NCI-H748 (cell line): ENCODE measurements around the gene SF3A2.

ENCODE experiments used
- DNase-seq: peaks from one replicate; lab custom pipeline; 2025; ENCODE audit not compliant: unreplicated experiment; lab: John Stamatoyannopoulos, UW

Gene SF3A2

GRCh38 chr19:2226051-2226839, 10.4 kb upstream of the SF3A2 start:
- DNase-seq = no peak

DNA sequence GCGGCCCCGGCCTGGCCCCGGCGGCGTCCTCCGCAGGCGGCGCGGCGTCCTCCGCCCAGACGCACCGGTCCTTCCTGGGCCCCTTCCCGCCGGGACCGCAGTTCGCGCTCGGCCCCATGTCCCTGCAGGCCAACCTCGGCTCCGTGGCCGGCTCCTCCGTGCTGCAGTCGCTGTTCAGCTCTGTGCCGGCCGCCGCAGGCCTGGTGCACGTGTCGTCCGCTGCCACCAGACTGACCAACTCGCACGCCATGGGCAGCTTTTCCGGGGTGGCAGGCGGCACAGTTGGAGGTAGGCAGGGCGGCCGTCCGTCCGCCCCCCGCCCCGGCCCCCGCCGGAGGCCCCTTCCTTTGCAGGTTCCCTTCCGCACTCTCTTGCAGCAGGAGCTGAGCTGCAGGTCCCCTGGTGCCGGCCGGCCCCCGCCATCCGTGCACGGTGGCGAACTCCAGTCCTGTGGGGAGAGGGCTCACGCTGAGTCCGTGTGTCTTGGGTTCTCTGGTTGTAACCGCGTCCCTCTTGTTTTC, 9.7 kb upstream of the SF3A2 start:
- DNase-seq = no peak

- DNase-seq = no peak
Observed at GRCh38 chr19:2227415-2228156, 9.0 kb upstream of the SF3A2 start.

DNA sequence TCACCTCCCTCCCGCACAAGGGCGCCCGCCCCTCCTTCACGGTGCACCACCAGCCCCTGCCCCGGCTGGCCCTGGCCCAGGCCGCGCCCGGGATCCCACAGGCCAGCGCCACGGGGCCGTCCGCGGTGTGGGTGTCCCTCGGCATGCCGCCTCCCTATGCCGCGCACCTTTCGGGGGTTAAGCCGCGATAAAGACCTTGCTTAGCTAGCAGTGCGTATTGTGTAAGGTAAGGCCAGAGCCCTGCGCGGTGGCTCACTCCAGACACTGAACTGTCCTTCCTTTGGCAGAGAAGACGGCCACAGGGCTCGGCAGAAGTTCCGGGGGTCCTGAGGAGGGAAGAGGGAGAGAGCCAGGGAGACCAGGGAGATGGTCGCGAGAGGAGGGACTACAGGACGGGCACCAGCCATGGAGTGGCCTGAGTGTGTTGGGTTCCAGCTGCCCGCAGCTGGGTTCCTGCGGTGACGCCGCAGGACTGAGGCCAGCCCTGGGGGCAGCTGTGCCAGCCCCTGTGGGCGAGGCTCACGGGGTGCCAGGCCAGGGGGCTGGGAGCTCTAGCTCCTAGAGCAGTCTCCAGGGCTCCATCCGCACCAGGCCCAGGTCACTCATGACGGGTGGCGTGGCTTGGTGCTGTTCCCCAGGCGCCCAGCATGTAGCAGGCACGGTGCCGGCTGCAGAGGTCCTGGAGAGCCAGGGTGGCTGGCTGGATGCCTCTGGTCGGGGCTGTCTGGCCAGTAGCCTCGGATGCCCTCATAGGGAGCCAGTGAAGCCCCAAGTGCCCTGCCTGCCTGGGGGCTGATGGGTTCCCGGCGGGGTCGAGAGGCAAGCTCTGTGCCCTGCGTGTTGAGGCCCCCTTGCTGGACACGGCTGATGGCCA, 8.2 kb upstream of the SF3A2 start:
- DNase-seq = no peak

DNA sequence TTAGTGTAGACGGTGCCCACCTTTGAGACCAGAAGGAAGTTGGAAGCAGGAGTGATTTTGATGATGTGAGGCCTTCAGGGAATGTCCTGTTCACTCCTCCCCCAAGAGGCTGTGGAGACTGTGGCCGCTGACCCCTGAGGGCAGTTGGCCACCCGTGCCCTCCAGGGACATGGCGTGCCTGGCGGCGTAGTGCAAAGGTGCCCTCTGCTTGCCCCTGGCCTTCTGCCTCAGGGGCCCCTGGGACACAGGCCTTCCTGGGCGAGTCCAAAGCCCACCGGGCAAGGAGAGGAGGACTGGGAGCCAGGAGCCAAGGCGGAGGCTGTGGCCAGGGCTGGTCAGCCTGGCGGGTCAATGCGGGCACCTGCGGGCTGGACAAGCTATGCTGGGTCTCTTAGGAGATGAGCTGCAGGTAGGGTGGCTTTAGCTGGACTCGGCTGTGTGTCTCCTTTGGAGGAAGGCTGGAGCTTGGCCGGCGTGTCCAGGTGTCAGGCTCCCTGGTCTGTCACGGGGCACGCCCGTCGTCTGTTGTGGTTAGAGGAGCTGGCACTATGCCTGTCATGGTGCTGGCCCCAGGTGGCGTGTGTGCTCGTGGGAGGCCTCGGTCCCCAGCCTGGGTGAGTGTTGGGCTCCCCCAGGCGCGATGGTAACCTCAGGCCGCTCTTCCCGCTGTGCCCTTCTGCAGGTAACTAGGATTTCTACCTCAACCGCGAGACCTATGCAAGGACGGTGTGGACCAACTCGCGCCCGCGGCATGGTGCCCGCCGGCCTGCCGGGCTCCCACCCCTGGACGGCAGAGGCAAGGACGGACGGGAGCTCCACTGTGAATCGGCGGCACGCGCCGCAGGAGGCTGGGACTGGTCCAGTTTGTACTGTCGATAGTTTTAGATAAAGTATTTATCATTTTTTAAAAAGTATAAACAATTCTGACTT, 7.3 kb upstream of the SF3A2 start:
- no peak for DNase-seq

DNA sequence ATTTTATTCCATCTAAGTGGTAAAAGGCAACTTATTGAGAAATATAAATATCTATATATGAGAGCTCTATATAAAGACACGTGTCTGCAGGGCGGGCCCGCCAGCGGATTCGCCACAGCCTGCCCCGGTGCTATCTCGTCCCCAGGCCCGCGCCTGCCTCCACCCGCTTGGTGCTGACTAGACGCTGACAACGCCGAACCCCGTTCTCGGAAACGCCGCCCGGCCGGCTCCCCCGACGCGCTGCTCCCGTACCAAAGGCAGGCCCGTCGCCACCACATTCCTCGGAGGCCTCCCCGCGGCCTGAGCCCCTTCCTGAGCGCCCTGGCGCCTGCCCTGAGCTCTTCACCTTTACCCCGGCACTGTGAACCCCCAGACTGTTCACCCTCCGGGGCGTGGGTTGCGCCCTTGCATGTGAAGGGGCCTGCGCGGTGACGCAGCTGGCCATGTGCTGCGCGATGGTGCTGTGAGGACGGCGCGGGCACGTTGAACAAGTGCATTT, 6.5 kb upstream of the SF3A2 start:
- no peak for DNase-seq

DNA sequence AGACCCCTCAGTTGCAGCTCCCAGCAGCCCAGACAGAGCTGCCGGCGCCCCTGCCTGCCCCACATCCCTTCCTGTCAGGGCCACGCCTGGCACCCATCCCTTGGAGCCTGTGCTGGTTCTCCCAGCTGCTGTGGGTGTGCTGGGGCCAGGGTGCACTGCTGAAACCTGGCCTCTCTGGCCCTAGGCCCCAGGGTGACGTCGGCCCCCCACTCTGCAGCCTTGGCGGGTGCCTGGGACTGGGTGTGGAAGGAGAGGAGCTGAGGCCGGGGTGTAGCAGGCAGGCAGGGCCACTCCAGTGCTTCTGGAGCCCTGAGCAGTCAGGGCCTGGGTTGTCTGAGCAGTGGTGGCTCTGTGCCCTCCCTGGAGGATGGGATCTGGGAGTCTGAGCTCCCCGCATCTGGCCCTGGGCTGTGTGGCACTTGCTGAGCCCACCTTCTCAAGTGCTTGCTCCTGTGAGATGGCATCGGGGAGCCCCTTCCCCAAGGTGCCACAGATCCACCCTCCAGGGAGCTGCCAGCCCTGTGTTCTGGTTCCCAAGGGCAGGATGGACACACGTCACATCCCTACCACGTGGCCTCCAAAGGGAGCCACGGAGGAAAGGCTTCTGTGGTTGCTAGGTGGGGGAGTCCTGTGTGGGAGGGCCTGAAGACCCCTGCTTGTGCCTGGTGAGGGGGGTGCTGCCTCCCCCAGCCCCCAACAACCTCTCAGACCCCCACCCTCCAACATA, 5.7 kb upstream of the SF3A2 start:
- DNase-seq = no peak

GRCh38 chr19:2231621-2232221, 4.9 kb upstream of the SF3A2 start:
- no peak for DNase-seq

DNA sequence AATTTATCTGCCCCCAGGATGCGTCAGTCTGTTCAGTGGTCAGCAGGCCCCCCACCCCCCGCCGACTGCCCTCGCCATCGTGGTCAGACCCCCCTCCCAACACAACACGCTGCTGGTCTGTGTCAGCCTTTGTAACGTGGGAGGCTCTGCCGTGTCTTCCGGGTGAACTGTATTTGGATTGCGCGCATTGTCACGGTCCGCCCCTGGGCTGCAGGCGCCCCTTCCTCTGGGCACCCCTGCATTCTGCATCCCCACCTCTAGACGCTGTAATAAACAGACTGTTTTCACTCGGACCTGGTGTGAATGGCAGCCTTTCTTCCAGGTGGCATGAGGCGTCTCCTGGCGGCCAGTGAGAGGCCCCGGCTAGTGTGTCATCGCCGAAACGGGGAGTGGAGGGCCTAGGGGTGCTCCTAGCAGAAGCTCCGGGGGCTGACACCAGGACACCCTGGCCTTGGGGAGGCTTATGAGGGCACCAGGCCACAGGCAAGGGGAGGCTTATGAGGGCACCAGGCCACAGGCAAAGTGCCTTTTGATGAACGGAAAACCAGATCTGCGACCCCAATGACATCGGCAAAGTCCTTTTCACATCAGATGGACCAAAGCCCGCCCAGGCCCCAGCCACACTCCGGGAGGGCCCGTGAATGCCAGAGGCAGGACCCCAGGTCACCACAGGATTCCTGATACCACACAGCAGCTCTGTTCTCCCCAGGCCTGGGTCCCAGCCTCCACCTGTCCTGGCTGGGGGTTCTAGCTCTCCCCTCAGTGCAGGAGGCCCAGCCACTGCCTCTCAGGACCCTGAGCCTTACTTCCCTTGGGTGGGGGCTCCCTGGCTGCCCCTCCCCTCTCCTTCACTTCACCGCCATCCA, 4.1 kb upstream of the SF3A2 start:
- no peak for DNase-seq

- no peak for DNase-seq
Observed at GRCh38 chr19:2233601-2234280, 2.9 kb upstream of the SF3A2 start.

DNA sequence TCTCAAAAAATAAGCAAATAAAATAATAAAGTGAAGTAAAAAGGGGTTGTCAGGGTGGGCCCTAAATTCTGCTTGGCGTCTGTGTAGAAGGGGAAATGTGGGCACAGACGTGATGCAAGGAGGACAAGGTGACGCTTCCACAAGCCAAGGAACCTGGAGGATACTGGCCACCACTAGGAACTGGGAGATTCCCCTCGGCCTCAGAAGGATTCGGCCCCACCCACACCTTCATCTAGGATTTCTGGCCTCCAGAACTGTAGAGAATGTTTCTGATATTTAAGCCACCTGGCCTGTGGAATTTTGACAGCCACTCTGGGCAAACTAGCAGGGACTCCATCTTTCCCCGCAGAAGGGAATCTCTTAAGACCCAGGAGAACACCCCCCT, 1.6 kb upstream of the SF3A2 start:
- no peak for DNase-seq

DNA sequence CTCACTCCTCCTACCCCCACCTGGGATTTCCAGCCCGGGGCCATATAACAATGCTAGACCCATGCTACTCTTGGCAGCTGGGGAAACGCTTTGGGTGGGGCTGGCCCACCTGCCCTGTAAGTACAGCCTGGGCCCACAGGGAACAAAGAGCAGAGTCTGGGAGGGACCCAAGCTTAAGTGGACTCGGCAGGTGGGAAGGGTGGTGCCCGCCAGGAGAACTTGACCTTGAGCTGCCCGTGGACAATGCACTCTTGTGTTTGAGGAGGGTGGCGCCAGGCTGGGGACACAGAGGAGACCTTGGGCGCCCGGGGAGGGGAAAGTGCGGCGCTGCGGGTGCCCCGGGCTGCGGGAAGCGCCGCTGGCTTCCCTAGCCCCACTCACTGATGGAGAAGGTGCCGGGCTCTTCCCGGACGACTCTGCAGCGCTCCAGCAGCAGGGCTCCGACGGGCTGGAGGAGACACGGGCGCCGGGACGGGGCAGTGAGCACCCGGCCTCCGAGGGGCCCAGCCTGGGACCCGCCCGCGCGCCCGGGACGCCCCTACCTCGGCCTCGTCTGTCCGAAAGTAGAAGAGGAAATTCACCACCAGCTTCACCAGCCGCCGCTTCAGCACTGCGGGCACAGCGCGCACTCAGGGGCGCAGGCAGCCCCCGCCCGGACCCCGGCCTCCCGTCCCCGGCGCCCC, 1.1 kb upstream of the SF3A2 start:
- DNase-seq = peak; percentile 88

DNA sequence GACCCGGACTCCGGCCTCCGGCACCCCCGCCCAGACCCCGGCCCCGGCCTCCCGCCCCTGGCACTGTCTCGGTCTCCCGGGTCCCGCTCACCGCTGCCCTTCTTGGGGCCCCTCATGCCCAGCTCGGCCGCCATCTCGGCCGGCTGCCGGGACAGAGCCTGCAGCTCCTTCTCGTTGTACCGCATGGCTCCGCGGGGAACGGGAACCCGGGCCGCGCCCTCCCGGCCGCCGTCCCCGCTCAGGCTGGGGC, 635 bp upstream of the SF3A2 start:
- no peak for DNase-seq

GRCh38 chr19:2237051-2237868, 636 bp downstream of the SF3A2 start:
- no peak for DNase-seq

DNA sequence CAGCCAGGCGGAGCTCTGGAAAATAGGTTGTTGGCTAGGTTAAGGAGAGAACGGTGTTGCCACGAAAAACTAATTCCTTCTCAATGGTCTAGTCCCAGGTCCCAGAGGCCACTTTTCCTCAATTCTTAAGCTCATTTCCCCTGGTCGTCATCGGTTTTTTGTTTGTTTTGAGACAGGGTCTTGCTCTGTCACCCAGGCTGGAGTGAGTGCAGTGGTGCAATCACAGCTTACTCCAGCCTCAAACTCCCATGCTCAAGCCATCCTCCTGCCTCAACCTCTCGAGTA, 1.2 kb downstream of the SF3A2 start:
- no peak for DNase-seq

GRCh38 chr19:2239173-2239572, 2.5 kb downstream of the SF3A2 start:
- no peak for DNase-seq
